Endometrial microvascular endothelial cells (primary cell): Measurements from ENCODE around the gene BAHCC1. TPM values are rescaled to one million over a fixed set of nuclear protein-coding genes. Genes with fewer than 3 reads are reported as not detected.

Experiments
- in situ Hi-C: cut with HindIII; loops from 2 replicates; pipeline ENCODE4 v1.10.0; 2017; ENCODE audit warnings: low sequenced_read_pairs, low pct_unique_long_range_greater_than_20kb; ENCODE audit errors: inconsistent ontology term
- total RNA-seq: library from RNA; depleted of rRNA; stranded (reverse); fragments of >200 nt; gene quantifications from one replicate; pipeline ENCODE4 v1.2.3, GENCODE V29; 2015; ENCODE audit errors: inconsistent ontology term

BAHCC1 gene
- total RNA-seq, 1 donor from 2014 or later: 10.0 TPM

DNA sequence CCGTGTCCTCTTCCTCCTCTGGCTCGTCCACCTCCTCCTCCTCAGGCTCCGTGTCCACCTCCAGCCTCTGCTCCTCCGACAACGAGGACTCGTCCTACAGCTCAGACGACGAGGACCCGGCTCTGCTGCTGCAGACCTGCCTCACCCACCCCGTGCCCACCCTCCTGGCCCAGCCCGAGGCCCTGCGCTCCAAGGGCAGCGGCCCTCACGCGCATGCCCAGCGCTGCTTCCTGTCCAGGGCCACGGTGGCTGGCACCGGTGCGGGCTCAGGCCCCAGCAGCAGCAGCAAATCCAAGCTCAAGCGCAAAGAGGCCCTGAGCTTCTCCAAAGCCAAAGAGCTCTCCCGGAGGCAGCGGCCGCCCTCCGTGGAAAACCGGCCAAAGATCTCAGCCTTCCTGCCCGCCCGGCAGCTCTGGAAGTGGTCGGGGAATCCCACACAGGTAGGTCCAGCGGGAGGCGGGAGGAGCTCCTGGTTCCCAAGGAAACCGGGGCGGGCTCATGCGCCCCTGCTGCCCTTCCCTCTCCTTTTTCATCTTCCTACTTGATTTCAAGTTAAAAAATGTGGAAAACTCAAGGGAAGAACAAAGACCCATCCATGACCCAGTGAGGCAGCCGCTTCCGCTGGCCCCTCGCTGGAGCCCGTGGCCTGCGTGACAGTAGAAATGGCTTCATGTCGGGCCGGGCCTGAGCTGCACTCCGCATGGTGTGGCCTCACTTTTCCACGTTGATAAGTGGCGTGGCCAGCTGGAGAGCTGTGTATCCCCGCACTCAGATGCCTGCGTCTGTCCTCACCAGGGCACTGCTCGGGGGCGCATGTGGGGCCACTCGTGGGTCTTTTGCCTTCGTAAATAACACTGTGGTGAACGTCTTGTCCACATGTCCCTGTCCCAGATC, 66.6 kb downstream of the BAHCC1 start:
- in situ Hi-C loops: no loop called here

DNA sequence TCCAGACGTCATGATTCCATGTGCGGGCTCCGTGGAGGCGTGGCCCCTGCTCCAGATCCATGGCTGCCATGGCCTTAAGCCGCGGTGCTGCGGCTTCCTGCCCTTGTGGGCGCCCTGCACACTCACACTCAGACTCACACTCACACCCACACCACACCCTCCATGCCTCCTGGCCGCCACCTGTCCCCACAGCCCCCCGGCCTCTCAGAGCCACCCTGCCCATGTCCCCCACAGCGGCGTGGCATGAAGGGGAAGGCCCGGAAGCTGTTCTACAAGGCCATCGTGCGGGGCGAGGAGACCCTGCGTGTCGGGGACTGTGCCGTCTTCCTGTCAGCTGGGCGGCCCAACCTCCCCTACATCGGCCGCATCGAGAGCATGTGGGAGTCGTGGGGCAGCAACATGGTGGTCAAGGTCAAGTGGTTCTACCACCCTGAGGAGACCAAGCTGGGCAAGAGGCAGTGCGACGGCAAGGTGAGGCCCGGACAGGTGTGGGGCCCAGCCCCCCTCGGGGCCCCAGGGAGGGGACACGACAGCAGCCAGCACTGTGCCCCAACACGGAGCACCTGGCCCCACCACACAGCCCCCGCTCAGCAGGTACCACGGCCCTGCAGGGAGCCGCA, 67.4 kb downstream of the BAHCC1 start:
- in situ Hi-C loops: no loop called here

DNA sequence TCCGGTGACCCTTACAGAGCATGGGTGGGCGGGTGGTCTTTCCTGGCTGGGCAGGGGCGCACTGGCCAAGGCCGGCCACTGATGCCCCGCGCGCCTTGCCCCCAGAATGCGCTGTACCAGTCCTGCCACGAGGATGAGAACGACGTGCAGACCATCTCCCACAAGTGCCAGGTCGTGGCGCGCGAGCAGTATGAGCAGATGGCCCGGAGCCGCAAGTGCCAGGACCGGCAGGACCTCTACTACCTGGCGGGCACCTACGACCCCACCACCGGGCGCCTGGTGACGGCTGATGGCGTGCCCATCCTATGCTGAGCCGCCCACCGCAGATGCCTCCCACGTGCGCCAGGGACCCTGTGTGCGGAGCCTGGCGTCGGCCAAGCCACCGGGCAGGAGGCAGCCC, 68.2 kb downstream of the BAHCC1 start:
- in situ Hi-C loops: no loop called here

DNA sequence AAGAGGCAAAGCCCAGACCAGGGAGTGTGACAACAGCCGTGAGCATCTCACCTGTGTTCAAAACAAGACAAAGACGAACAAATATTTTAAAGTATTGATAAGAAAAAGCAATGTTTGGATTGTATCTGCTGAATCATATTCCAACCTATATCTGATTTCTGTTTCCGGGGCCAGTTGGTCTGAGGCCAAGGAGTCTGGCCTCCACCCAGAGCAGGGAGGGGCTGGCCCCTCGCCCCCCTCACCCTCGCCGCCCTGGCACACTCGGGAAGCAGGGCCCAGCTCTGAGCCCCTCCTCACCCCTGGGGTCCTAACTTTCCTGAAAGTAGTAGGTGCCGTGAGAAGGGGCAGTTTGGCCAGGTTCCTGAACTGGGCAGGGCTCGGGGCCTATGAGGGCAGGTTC, 69.3 kb downstream of the BAHCC1 start:
- in situ Hi-C loops: no loop called here

DNA sequence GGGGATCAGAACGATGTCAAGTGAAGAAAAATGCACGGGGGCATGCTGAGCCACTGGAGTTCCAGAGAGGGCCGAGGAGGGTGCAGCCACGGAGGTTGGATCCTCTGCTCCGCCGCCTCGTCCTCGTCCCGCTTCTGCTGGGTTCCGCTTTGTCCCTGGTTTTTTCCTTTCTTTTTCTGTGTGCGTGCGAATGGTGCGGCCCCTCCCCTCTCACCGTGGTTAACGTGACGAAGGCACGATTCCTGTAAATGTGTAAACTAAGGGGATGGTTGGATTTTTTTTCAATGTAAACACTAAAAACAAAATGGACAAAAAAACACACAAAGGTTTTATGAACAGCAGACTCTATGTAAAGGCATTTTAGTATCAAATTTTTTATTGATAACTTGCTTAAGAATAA, 70.7 kb downstream of the BAHCC1 start:
- in situ Hi-C loops: no loop called here

DNA sequence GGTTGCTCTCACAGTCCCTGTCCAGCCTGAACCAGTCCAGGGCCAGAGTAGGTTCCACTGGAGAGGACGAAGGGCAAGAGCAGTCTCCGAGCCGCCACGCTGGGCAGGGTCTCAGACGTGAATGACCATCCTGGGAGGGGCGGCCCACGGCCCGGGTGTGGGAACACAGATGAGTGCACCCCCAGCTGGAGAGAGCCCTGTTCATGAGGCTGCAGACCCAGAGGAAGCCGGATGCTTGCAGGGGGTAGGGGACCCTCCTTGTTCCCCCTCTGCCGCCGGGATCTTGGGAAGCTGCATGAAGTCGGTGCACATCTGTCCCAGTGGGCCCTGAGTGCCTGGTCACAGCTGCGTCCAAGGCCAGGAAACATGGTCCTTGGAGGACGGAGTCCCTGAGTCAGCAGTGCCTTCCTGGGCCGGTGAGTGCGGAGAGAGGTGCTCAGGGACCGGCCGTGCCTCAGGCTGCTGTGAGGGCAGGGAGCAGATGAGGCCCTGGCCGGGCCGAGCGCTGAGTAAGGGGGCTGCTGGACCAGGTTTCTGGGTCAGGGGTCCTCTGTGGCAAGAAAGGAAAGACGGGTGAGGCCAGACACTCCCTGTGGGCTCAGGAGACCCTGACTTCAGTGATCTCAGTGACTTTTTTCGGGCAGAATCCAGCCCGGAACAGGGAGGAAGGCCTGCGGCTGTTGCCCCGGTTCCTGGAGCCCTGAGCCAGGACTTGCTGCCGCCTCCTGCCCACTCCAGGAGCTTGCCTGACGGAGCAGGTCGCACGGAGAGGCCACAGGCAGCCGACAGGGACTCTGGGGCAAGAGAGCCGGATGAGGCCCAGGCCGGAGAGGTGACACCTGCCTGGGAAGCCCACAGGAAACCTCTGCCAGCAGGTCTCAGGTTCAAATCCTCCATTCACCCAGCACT, 71.6 kb downstream of the BAHCC1 start:
- in situ Hi-C loops: no loop called here

DNA sequence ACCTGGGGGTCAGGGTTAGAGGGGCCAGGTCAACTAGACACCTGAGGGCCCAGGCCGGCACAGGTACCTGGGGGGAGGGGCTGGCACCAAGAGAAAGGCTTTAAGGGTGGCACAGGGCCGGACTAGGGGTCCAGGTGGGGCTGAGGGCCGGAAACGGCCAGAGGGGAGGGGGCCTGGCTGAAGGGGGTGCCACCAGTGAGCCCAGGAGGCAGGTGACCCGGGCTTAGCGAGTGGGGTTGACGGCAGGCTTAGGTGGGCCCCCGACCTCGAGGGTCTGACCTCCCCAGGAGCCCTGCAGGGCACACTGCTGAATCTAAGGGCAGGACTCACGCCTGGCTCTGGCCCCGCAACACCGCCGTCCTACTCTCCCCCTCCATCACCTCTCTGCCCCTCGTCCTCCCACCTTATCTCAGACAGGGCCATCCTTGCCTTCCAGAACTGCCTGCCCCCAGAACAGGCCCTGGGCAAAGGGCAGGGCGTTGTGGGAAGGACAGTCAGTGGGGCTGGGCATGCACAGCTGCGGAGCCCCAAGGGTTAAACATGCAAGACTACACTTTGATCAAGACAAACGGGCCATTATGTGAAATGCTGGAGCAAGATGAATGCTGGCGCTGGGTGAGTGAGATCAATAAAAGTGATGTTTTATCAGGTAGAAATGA, 73.0 kb downstream of the BAHCC1 start:
- in situ Hi-C loops: no loop called here

DNA sequence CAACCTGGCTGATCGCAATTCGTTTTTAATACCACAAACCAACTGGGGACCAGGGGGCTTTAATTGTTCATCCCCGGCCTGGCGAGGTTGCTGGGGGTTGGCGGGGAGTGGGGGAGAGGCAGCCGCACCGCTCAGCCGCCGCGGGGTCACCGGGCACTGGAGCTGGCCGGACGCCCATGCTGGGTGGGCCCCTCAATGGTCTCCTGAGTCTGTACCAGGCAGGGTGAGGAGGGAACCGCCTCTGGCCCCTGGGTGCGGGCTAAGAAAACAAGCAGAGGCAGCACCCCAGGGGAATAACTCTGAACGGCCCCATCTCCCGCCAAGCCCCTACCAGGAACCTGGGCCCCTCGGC, 73.5 kb downstream of the BAHCC1 start:
- in situ Hi-C loops: no loop called here

DNA sequence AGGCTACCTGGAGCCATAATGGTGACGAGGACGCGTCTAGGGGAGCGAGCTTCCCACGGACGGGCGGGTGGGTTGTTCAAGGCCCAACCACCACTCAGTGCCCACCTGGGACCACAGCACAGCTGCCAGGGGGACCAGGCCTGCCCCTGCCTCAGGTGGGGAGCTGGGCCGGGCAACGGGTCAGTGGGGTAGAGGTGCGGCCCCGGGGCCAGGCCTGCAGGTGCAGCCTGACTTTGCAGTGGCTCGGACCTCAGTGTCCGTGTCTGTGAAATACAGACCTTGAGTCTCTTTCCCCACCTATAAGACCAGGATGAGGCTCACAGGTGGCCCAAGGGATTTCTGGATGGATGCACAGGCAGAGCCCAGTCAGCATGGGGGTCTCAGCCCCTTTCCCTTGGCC, 74.0 kb downstream of the BAHCC1 start:
- in situ Hi-C loops: no loop called here

DNA sequence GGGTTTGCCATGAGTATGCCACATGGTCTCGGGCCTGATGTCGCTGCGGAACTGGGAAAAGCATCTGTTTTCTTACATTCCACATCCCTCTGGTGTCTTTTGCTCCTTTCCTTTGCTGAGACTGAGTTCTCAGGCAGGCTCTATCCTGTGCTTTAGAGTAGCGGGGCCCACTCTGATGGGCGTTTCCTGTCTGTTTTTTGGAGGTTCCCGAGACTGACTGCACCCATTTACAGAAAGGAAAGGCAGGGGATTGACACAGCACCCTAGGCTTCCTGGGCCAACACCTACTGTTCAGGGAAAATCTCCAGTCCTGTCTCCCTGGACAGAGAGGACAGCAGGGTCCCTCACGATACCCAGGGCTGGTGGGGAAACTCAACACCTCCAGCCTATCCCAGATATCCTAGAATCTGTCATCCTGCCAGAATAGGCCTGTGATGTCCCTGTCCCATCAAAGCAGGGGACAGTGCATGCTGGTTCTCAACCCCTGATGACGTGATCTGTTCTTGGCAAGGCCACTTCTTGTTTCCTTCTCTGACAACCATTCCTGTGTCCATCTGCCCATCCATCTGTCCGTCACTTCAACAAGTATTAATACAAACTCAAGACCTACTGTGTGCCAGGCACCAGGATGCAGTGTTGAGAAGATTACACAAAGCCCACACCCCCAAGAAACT, 75.2 kb downstream of the BAHCC1 start:
- in situ Hi-C loops: no loop called here

DNA sequence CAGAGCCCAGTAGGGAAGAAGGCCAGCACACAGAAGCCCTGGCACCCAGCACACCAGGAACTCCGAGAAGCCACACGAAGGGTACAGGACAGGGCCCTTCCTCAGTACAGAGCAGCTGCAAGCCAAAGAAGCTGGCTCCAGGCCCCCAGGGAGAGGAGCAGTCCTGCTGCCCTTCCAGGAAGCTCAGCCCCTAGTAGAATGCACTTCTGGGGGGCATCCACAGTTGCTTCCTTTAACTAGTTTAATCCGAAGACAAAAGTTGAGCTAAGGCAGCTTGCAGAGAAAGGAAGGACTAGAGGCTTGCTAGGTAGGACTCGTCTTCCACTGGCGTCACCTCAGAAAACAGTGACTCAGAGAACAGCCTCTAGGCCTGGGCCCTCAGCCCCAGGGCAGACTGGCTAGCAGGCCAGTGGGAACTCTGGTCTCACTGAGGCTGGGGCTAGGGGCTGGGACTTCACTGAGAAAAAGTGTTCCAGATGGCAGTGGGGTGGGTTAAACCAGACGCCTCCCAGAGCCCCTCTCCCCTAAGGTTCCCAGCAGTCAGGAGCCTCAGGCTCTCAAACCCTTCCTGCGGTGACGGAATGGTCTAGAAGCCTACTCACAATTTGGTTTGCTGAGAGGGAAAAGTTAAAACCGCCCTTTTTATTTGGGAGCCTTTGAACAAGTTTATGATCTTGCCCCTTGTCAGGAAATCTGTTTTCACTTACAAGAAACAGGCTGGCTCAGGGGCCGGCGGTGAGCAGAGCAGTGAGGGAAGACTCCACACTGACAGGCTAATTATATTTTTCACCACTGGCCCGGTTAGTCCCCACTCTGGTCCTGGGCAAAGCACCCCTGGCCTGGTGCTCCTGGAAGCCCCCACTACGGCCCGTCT, 75.9 kb downstream of the BAHCC1 start:
- in situ Hi-C loops: no loop called here

DNA sequence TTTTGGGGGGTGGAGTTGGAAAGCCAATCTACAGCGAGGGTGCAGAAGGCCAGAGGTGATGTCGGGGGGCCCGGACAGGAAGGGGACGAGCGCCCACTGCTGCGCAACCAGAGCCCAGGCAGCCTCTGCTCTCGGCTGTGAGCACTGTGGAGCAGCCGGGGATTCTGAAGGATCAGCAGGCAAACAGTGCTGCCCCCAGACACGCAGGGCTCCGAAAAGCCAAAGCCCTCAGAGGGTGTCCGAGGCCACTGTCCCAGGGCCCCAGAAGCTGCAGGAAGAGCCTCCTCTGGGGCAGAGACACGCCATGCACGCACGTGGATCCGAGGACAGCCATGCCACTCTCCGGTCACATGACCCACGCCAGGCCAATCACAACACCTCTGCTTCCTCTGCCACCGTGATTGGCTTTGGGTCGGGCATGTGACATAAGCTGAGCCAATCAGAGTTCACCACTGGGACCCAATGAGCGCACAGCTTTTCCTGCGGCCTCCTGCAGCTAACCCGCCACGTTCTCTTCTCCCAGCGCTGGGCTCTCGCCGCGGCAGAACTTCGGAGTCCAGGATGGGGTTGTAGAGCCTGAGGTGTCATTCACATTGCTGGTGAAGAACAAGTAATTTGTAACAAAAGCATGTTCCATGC, 76.7 kb downstream of the BAHCC1 start:
- in situ Hi-C loops: no loop called here

DNA sequence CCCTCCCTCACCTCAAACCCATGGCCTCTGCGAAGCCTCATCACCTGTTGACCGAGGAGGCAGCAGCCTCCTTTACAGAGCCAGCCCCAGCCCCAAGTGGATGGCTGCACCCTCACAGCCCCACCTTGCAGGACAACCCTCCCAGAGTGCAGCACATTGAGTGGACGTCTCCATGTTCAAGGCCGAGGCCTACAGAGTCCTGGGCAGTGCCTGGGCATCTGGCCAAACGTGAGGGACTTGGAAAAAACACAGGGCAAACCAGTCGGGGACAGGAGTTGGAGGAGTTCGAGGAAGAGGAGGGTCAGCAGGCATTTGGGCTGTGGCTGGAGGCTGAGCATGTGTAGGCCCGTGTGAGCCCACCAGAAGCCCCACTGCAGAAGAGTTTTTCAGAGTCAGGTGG, 77.8 kb downstream of the BAHCC1 start:
- in situ Hi-C loops: no loop called here

DNA sequence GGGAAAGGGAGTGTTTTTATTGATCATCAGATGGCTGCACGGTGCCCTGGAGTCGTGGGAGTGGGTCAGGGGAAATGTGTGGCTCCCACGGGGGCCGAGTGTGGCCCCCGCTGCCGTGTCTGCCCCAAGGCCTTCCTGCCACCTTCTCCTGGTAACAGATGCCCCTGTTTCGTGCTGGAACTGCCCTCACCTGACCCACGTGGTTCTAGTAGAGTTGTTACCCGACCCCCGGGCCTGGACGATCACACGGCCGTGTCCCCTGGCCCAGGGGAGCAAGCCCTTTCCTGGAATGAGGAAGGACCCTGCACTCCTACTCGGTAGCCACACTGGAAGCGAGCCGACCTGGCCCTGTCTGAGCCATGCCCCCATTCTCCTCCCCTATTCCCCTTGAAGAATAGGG, 79.7 kb downstream of the BAHCC1 start:
- in situ Hi-C loops: no loop called here

DNA sequence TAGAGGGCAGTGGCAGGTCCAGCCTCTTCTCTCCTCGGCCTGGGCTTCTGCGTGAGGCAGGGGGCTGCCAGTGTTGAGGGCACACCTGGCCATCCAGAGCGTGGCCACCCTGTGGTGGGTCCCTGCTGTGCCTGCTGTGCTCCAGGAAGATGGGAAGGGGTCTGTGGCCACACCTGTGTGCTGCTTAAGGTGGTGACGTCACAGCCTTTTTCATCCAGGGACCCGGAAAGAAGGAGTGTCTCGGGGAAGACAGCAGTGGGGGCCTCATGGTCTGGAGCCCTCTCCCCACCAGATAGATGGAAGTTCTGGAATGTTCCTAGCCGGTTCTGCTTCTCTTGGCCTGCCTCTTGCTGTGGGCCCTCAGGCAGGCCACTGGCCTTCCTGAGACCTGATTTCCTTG, 80.8 kb downstream of the BAHCC1 start:
- in situ Hi-C loops: no loop called here

DNA sequence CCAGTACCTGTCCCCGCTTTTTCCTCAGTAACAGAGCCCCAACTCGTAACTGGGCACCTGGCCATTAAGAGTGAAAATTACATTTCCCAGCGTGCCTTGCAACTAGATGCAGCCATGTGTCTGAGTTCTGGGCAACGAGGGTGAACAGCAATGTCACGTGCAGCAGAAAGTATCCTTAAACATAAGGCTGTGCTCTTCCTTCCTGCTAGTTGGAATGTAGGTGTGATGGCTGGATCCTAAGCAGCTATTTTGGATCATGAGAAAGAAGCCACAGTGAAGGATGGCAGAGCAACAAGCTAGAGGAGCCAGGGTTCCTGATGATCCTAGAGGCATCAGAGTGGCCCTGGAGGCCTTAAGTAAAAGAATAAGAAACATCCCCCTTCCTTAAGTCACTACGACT, 81.4 kb downstream of the BAHCC1 start:
- in situ Hi-C loops: no loop called here

DNA sequence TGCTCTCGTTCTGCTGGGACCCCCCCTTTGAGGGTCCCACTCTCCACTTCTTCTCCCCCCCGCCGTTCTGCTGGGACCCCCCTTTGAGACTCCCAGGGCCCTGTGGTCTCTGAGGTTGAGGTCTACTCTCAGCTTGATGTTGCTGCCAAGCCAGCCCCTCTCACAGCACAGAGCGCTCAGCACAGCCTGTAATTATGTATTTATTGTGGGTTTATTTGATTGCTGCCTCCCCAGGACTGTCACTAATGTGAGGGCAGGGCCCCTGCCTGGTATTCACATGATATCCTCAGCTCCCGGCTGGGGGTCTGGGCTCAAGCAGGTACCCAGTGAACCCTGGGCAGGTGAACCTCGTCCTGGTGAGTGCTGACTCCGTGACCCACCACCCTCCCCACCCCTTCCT, 81.9 kb downstream of the BAHCC1 start:
- in situ Hi-C loops: no loop called here
